HCT116 (cell line): ENCODE measurements around the gene RNF169. TPM values are rescaled to one million over a fixed set of nuclear protein-coding genes. Genes with fewer than 3 reads are reported as not detected.

Experiments used
- ATAC-seq: fragments of 200-7000 bp; cut with Tn5 transposase; 2 replicates; pipeline ENCODE4 v1.9.1; 2020; ENCODE audit warnings: mild to moderate bottlenecking, moderate library complexity
- BruUV-seq: library from RNA; stranded (reverse); fragments of 400-500 nt; replicated peaks from 2 replicates; lab custom pipeline; 2021; lab: Mats Ljungman, UMichigan
- CTCF ChIA-PET: fragments of 300-600 bp; sonication (Branson Sonifier 250); formaldehyde crosslinking; loops from one replicate; lab custom pipeline; 2021; ENCODE audit warnings: antibody characterized with exemption; lab: Charles Lee
- POLR2A ChIA-PET: fragments of 300-600, 350-600 bp; sonication (Branson Sonifier 250); formaldehyde crosslinking; loops from one replicate; lab custom pipeline; 2021; ENCODE audit warnings: antibody characterized with exemption; lab: Charles Lee
- RAD21 ChIA-PET, 2 experiments: fragments of 300-600 bp; sonication (Branson Sonifier 250); formaldehyde crosslinking; loops; one replicate each; lab custom pipeline; 2023; ENCODE audit warnings: low total read pairs in 2 of 2; ENCODE audit not compliant: uncharacterized antibody in 2 of 2, unreplicated experiment in 2 of 2, low non-redundant PET in 1 of 2; lab: Charles Lee
- DNase-seq: peaks from one replicate; pipeline ENCODE4 v3.0.0-alpha.2; 2010; ENCODE audit warnings: low read depth, low spot score
- H2AFZ ChIP-seq: fragments of 200-600 bp; shearing (Covaris generic), sonication (generic); 2 replicates; pipeline ENCODE4 v1.6.1; 2017; ENCODE audit warnings: low read depth, mixed run types, mixed read lengths, antibody characterized with exemption, low read length; ENCODE audit not compliant: poor library complexity, severe bottlenecking
- H3K27ac ChIP-seq: 2 replicates; pipeline ENCODE4 v1.5.1; 2012; ENCODE audit warnings: low read depth, low read length
- H3K27me3 ChIP-seq: fragments of 200-600 bp; sonication (generic); 2 replicates; pipeline ENCODE4 v1.6.1; 2016; ENCODE audit warnings: mixed run types, low read length, mixed read lengths; ENCODE audit not compliant: insufficient read depth
- H3K36me3 ChIP-seq, 2 experiments: fragments of 200-500 bp in 1 of 2; fragments of 200-600 bp in 1 of 2; sonication (Bioruptor generic) in 1 of 2; sonication (generic) in 1 of 2; 2 replicates each; pipeline versions ENCODE4 v1.5.1 to v1.6.1; 2014 to 2016; ENCODE audit warnings: low read length in 2 of 2, inconsistent platforms in 1 of 2, mixed read lengths in 1 of 2, mixed run types in 1 of 2; ENCODE audit not compliant: insufficient read depth in 2 of 2, control insufficient read depth in 1 of 2
- H3K4me1 ChIP-seq, 2 experiments: fragments of 200-600 bp in 1 of 2; sonication (generic) in 1 of 2; 2 replicates each; pipeline versions ENCODE4 v1.5.1 to v1.6.1; 2012 to 2017; ENCODE audit warnings: low read length in 2 of 2, inconsistent platforms in 1 of 2, mild to moderate bottlenecking in 1 of 2, mixed read lengths in 1 of 2, mixed run types in 1 of 2, moderate library complexity in 1 of 2; ENCODE audit not compliant: insufficient read depth in 2 of 2, control insufficient read depth in 1 of 2
- H3K4me2 ChIP-seq: fragments of 200-600 bp; sonication (generic); 2 replicates; pipeline ENCODE4 v1.6.1; 2017; ENCODE audit warnings: mixed run types, low read length, mixed read lengths
- H3K4me3 ChIP-seq, 2 experiments: fragments of 200-600 bp in 1 of 2; sonication (generic) in 1 of 2; replicated peaks in 1 of 2; 2 replicates each; pipeline ENCODE4 v1.5.1; 2011 to 2016; ENCODE audit warnings: low read length in 2 of 2, control low read depth in 1 of 2, low read depth in 1 of 2, mild to moderate bottlenecking in 1 of 2, mixed read lengths in 1 of 2, mixed run types in 1 of 2
- H3K79me2 ChIP-seq: fragments of 200-600 bp; sonication (generic); 2 replicates; pipeline ENCODE4 v1.6.1; 2017; ENCODE audit warnings: mild to moderate bottlenecking, mixed run types, low read length, moderate library complexity, mixed read lengths; ENCODE audit not compliant: insufficient read depth
- H3K9ac ChIP-seq: fragments of 200-600 bp; sonication (generic); 2 replicates; pipeline ENCODE4 v1.6.1; 2016; ENCODE audit warnings: low read length, mixed read lengths
- H3K9me2 ChIP-seq: fragments of 200-600 bp; sonication (generic), shearing (Covaris generic); 2 replicates; pipeline ENCODE4 v1.6.1; 2017; ENCODE audit warnings: mixed run types, mild to moderate bottlenecking, moderate library complexity; ENCODE audit not compliant: insufficient read depth
- H3K9me3 ChIP-seq, 2 experiments: fragments of 200-500 bp in 1 of 2; fragments of 200-600 bp in 1 of 2; sonication (Bioruptor generic) in 1 of 2; sonication (generic) in 1 of 2; 2 replicates each; pipeline ENCODE4 v1.6.1; 2014 to 2017; ENCODE audit warnings: low read length in 2 of 2, mixed read lengths in 2 of 2, inconsistent platforms in 1 of 2, low read depth in 1 of 2, mild to moderate bottlenecking in 1 of 2, mixed run types in 1 of 2, moderate library complexity in 1 of 2; ENCODE audit not compliant: control insufficient read depth in 1 of 2, insufficient read depth in 1 of 2
- H4K20me1 ChIP-seq: fragments of 200-600 bp; sonication (generic), shearing (Covaris generic); 2 replicates; pipeline ENCODE4 v1.6.1; 2017; ENCODE audit warnings: mixed run types, mild to moderate bottlenecking, moderate library complexity; ENCODE audit not compliant: insufficient read depth
- ATF3 ChIP-seq: IDR thresholded peaks from 2 replicates; pipeline ENCODE4 v1.6.1; 2012
- CBX3 ChIP-seq: IDR thresholded peaks from 2 replicates; pipeline ENCODE4 v1.6.1; 2012; ENCODE audit warnings: low read depth
- CEBPB ChIP-seq: IDR thresholded peaks from 2 replicates; pipeline ENCODE4 v1.6.1; 2012; ENCODE audit warnings: low read depth
- CTCF ChIP-seq, 3 experiments: fragments of 200-600 bp in 1 of 3; sonication (generic) in 1 of 3; IDR thresholded peaks in 2 of 3; conservative IDR thresholded peaks in 1 of 3; 2 replicates each; pipeline ENCODE4 v1.5.1; 2012 to 2017; ENCODE audit warnings: low read depth in 2 of 3, low read length in 2 of 3, antibody characterized with exemption in 1 of 3, borderline replicate concordance in 1 of 3, control low read depth in 1 of 3, mild to moderate bottlenecking in 1 of 3, mixed read lengths in 1 of 3, mixed run types in 1 of 3, moderate library complexity in 1 of 3; ENCODE audit not compliant: insufficient read depth in 1 of 3
- EGR1 ChIP-seq: IDR thresholded peaks from 2 replicates; pipeline ENCODE4 v1.6.1; 2012; ENCODE audit warnings: low read depth
- ELF1 ChIP-seq: IDR thresholded peaks from 2 replicates; pipeline ENCODE4 v1.6.1; 2012; ENCODE audit warnings: low read depth, borderline replicate concordance
- EZH2 ChIP-seq: fragments of 200-600 bp; sonication (generic); IDR thresholded peaks from 2 replicates; pipeline ENCODE4 v1.6.1; 2017; ENCODE audit warnings: antibody characterized with exemption, mixed run types
- EZH2phosphoT487 ChIP-seq: fragments of 200-600 bp; IDR thresholded peaks from 2 replicates; pipeline ENCODE4 v1.6.1; 2018; ENCODE audit warnings: antibody characterized with exemption, borderline replicate concordance
- POLR2A ChIP-seq: IDR thresholded peaks from 2 replicates; pipeline ENCODE4 v1.7.0; 2011; ENCODE audit warnings: borderline replicate concordance; ENCODE audit not compliant: insufficient read depth, insufficient read length; ENCODE audit errors: extremely low read depth
- RAD21 ChIP-seq: IDR thresholded peaks from 2 replicates; pipeline ENCODE4 v1.6.1; 2012; ENCODE audit warnings: low read depth, mild to moderate bottlenecking
- SIN3A ChIP-seq: IDR thresholded peaks from 2 replicates; pipeline ENCODE4 v1.6.1; 2012; ENCODE audit warnings: low read depth
- SP1 ChIP-seq: IDR thresholded peaks from 2 replicates; pipeline ENCODE4 v1.6.1; 2012; ENCODE audit warnings: low read depth
- SRF ChIP-seq: IDR thresholded peaks from 2 replicates; pipeline ENCODE4 v1.6.1; 2012; ENCODE audit warnings: low read depth
- TCF7L2 ChIP-seq: IDR thresholded peaks from 2 replicates; pipeline ENCODE4 v1.7.0; 2011; ENCODE audit warnings: borderline replicate concordance, inconsistent platforms; ENCODE audit not compliant: insufficient read depth, insufficient read length; ENCODE audit errors: extremely low read depth
- ZFX ChIP-seq: fragments of 450-650 bp; IDR thresholded peaks from 2 replicates; pipeline ENCODE4 v1.6.1; 2017
- ZNF274 ChIP-seq: fragments of 200-500 bp; sonication (Bioruptor generic); IDR thresholded peaks from 2 replicates; pipeline ENCODE4 v1.6.1; 2014; ENCODE audit warnings: mild to moderate bottlenecking, low read depth, low read length, inconsistent platforms
- intact Hi-C: fragments of 100-400 bp; cut with micrococcal nuclease; formaldehyde crosslinking; loops from 2 replicates; pipeline ENCODE4 v1.10.0; 2022
- total RNA-seq: library from RNA; stranded (reverse); gene quantifications from one replicate; pipeline ENCODE4 v1.2.1, GENCODE V29; 2021; ENCODE audit not compliant: unreplicated experiment
- TF ChIP-seq, protein P1 (sequence below): IDR thresholded peaks from 2 replicates; pipeline ENCODE4 v1.6.1; 2011; ENCODE audit warnings: mild to moderate bottlenecking, low read length, moderate library complexity; ENCODE audit not compliant: insufficient replicate concordance; ENCODE audit errors: extremely low read depth
- TF ChIP-seq, protein P2 (sequence below): IDR thresholded peaks from 2 replicates; pipeline ENCODE4 v1.6.1; 2012; ENCODE audit warnings: low read depth
- TF ChIP-seq, protein P3 (sequence below): IDR thresholded peaks from 2 replicates; pipeline ENCODE4 v1.6.1; 2012

The RNF169 gene
- total RNA-seq, 1 experiment from 2014 or later = 22.5 TPM

GRCh38 chr11:74703211-74703610 is 45.4 kb upstream of the RNF169 start:
- no TSS peak for BruUV-seq
- Histone ChIP-seq H3K9ac (no peak overlapping the region), H3K4me3 (no peak overlapping the region), H3K4me1 (peaks cover 0 to 6% of the 10 kb centered on the region in 2 experiments; a peak in 1 of 4 replicates), H4K20me1 (no peaks in the 10 kb centered on the region), H3K36me3 (no peaks in the 10 kb centered on the region), H3K9me2 (no peaks in the 10 kb centered on the region), H2AFZ (no peak overlapping the region), H3K9me3 (no peaks in the 10 kb centered on the region), H3K27me3 (no peaks in the 10 kb centered on the region), H3K27ac (no peak overlapping the region), H3K79me2 (no peaks in the 10 kb centered on the region), H3K4me2 (no peak overlapping the region)
- TF ChIP-seq ATF3 (no peak), ZNF274 (no peak), EGR1 (no peak), ELF1 (no peak), EZH2phosphoT487 (no peak), EZH2 (no peak), ZFX (no peak), TCF7L2 (no peak), CTCF (IDR thresholded peaks at IDR 0.05 in 2 of 3, conservative IDR thresholded peaks at IDR 0.05 in 1 of 3; ENCODE audit: borderline replicate concordance in 1 of 3, insufficient read depth in 1 of 3, low read depth in 2 of 3, low read length in 2 of 3) (no peak), SIN3A (no peak), SP1 (no peak), POLR2A (no peak), CEBPB (no peak), RAD21 (no peak), CBX3 (no peak), SRF (no peak)
- TF ChIP-seq, protein P1, sequence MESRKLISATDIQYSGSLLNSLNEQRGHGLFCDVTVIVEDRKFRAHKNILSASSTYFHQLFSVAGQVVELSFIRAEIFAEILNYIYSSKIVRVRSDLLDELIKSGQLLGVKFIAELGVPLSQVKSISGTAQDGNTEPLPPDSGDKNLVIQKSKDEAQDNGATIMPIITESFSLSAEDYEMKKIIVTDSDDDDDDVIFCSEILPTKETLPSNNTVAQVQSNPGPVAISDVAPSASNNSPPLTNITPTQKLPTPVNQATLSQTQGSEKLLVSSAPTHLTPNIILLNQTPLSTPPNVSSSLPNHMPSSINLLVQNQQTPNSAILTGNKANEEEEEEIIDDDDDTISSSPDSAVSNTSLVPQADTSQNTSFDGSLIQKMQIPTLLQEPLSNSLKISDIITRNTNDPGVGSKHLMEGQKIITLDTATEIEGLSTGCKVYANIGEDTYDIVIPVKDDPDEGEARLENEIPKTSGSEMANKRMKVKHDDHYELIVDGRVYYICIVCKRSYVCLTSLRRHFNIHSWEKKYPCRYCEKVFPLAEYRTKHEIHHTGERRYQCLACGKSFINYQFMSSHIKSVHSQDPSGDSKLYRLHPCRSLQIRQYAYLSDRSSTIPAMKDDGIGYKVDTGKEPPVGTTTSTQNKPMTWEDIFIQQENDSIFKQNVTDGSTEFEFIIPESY = no peak
- TF ChIP-seq, protein P2, sequence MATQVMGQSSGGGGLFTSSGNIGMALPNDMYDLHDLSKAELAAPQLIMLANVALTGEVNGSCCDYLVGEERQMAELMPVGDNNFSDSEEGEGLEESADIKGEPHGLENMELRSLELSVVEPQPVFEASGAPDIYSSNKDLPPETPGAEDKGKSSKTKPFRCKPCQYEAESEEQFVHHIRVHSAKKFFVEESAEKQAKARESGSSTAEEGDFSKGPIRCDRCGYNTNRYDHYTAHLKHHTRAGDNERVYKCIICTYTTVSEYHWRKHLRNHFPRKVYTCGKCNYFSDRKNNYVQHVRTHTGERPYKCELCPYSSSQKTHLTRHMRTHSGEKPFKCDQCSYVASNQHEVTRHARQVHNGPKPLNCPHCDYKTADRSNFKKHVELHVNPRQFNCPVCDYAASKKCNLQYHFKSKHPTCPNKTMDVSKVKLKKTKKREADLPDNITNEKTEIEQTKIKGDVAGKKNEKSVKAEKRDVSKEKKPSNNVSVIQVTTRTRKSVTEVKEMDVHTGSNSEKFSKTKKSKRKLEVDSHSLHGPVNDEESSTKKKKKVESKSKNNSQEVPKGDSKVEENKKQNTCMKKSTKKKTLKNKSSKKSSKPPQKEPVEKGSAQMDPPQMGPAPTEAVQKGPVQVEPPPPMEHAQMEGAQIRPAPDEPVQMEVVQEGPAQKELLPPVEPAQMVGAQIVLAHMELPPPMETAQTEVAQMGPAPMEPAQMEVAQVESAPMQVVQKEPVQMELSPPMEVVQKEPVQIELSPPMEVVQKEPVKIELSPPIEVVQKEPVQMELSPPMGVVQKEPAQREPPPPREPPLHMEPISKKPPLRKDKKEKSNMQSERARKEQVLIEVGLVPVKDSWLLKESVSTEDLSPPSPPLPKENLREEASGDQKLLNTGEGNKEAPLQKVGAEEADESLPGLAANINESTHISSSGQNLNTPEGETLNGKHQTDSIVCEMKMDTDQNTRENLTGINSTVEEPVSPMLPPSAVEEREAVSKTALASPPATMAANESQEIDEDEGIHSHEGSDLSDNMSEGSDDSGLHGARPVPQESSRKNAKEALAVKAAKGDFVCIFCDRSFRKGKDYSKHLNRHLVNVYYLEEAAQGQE = no peak
- TF ChIP-seq, protein P3, sequence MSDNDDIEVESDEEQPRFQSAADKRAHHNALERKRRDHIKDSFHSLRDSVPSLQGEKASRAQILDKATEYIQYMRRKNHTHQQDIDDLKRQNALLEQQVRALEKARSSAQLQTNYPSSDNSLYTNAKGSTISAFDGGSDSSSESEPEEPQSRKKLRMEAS = no peak
- CTCF ChIA-PET = interaction anchor here (0.9 to 3.4 kb wide), 8 partner anchors 10 to 546 kb away, joined by 3 to 42 read pairs (median 8); no protein-coding TSS in a partner anchor
- intact Hi-C loops = loop anchor here (5.0 kb wide), 1 partner anchor 34 kb away; no protein-coding TSS in a partner anchor
- DNase-seq (no peak), ATAC-seq (no peak)
- POLR2A ChIA-PET = no interaction called here
- RAD21 ChIA-PET = interaction anchor here in 1 of 2 experiments (1.2 to 1.4 kb wide), 2 partner anchors 14 to 36 kb away, joined by 3 to 7 read pairs; no protein-coding TSS in a partner anchor
